ENCODE measurements around the gene SERPINB6. TPM values are rescaled to one million over a fixed set of nuclear protein-coding genes. Genes with fewer than 3 reads are reported as not detected.

SERPINB6 gene
- total RNA-seq, 1 experiment from 2014 or later, result 131 TPM

GRCh38 chr6:2944405-2945152, 26.8 kb downstream of the SERPINB6 start:
- H3K4me3 ChIP-seq (ENCODE audit: low read depth in 2 of 2, low read length in 2 of 2), result no peak overlapping the region
- H3K27me3 ChIP-seq (ENCODE audit: control insufficient read depth, insufficient read depth, low read length), result no peaks in the 10 kb centered on the region
- intact Hi-C loops (cut with micrococcal nuclease; ENCODE audit: unreplicated experiment) (no loop called here), in situ Hi-C loops (cut with HindIII; ENCODE audit: low pct_unique_long_range_greater_than_20kb, low sequenced_read_pairs) (no loop called here)
- no TSS peak for BruUV-seq (replicated peaks)
- ChIA-PET POLR2A (no interaction called here), CTCF (no interaction called here)
- no peaks in the 10 kb centered on the region for H3K4me1 ChIP-seq (ENCODE audit: control insufficient read depth, insufficient read depth, low read length)
- H3K36me3 ChIP-seq (ENCODE audit: control insufficient read depth, insufficient read depth, low read length), result no peaks in the 10 kb centered on the region
- ATAC-seq (no peak), DNase-seq (ENCODE audit: low read depth, low spot score) (no peak)
- H3K9me3 ChIP-seq (ENCODE audit: control insufficient read depth, insufficient read depth, low read depth, low read length), result no peaks in the 10 kb centered on the region
- TF ChIP-seq REST (IDR thresholded peaks at IDR 0.05; ENCODE audit: insufficient read depth in 1 of 2, low read depth in 2 of 2, low read length in 1 of 2) (no peak), TCF7L2 (IDR thresholded peaks at IDR 0.05; ENCODE audit: low read depth, low read length) (no peak), SIN3A (IDR thresholded peaks at IDR 0.05; ENCODE audit: borderline replicate concordance, insufficient read depth, low read depth, low read length) (no peak), POLR2AphosphoS5 (IDR thresholded peaks at IDR 0.05; ENCODE audit: low read depth, low read length) (no peak), CTCF (IDR thresholded peaks at IDR 0.05) (no peak)
- H3K27ac ChIP-seq (ENCODE audit: low read length), result no peak overlapping the region

- H3K9me3 ChIP-seq (ENCODE audit: control insufficient read depth, insufficient read depth, low read depth, low read length), result no peaks in the 10 kb centered on the region
- intact Hi-C loops (cut with micrococcal nuclease; ENCODE audit: unreplicated experiment), result no loop called here
- DNase-seq (ENCODE audit: low read depth, low spot score) (no peak), ATAC-seq (no peak)
- H3K27ac ChIP-seq (ENCODE audit: low read length), result no peak overlapping the region
- no peaks in the 10 kb centered on the region for H3K4me1 ChIP-seq (ENCODE audit: control insufficient read depth, insufficient read depth, low read length)
- H3K36me3 ChIP-seq (ENCODE audit: control insufficient read depth, insufficient read depth, low read length), result no peaks in the 10 kb centered on the region
- in situ Hi-C loops (cut with HindIII; ENCODE audit: low pct_unique_long_range_greater_than_20kb, low sequenced_read_pairs), result no loop called here
- ChIA-PET POLR2A (no interaction called here), CTCF (no interaction called here)
- no TSS peak for BruUV-seq (replicated peaks)
- no peak overlapping the region for H3K4me3 ChIP-seq (ENCODE audit: low read depth in 2 of 2, low read length in 2 of 2)
- H3K27me3 ChIP-seq (ENCODE audit: control insufficient read depth, insufficient read depth, low read length), result no peaks in the 10 kb centered on the region
- TF ChIP-seq CTCF (IDR thresholded peaks at IDR 0.05), result no peak
- TF ChIP-seq REST (IDR thresholded peaks at IDR 0.05; ENCODE audit: insufficient read depth in 1 of 2, low read depth in 2 of 2, low read length in 1 of 2), result no peak
- no peak for TF ChIP-seq SIN3A (IDR thresholded peaks at IDR 0.05; ENCODE audit: borderline replicate concordance, insufficient read depth, low read depth, low read length)
- no peak for TF ChIP-seq POLR2AphosphoS5 (IDR thresholded peaks at IDR 0.05; ENCODE audit: low read depth, low read length)
- no peak for TF ChIP-seq TCF7L2 (IDR thresholded peaks at IDR 0.05; ENCODE audit: low read depth, low read length)
These were observed 27.8 kb downstream of the SERPINB6 start for GRCh38 chr6:2943564-2943955.
